ENCODE measurements around the gene PTPRT.

PTPRT gene

GRCh38 chr20:43205699-43206098, 16.0 kb upstream of the PTPRT start:
- no peak overlapping the region for H3K27ac ChIP-seq (ENCODE audit: low read depth, low read length)
- H3K4me3 ChIP-seq (ENCODE audit: low read depth in 1 of 2, low read length in 2 of 2): no peak overlapping the region
- H3K9me3 ChIP-seq (ENCODE audit: control insufficient read depth in 1 of 2, low read length in 2 of 2): no peaks in the 10 kb centered on the region
- no peaks in the 10 kb centered on the region for H3K27me3 ChIP-seq (ENCODE audit: control insufficient read depth in 1 of 2, insufficient read depth in 2 of 2, low read length in 2 of 2)
- no peaks in the 10 kb centered on the region for H3K4me1 ChIP-seq (ENCODE audit: control insufficient read depth in 1 of 2, insufficient read depth in 2 of 2, low read length in 2 of 2)
- no peaks in the 10 kb centered on the region for H3K36me3 ChIP-seq (ENCODE audit: control insufficient read depth in 1 of 2, insufficient read depth in 2 of 2, low read length in 2 of 2)
- H3K9ac ChIP-seq (ENCODE audit: low read depth in 1 of 2, low read length in 2 of 2): no peak overlapping the region

- H3K4me3 ChIP-seq (ENCODE audit: low read depth in 1 of 2, low read length in 2 of 2): no peak overlapping the region
- H3K27ac ChIP-seq (ENCODE audit: low read depth, low read length): no peak overlapping the region
- H3K36me3 ChIP-seq (ENCODE audit: control insufficient read depth in 1 of 2, insufficient read depth in 2 of 2, low read length in 2 of 2): no peaks in the 10 kb centered on the region
- H3K4me1 ChIP-seq (ENCODE audit: control insufficient read depth in 1 of 2, insufficient read depth in 2 of 2, low read length in 2 of 2): no peaks in the 10 kb centered on the region
- no peaks in the 10 kb centered on the region for H3K27me3 ChIP-seq (ENCODE audit: control insufficient read depth in 1 of 2, insufficient read depth in 2 of 2, low read length in 2 of 2)
- H3K9me3 ChIP-seq (ENCODE audit: control insufficient read depth in 1 of 2, low read length in 2 of 2): no peaks in the 10 kb centered on the region
- H3K9ac ChIP-seq (ENCODE audit: low read depth in 1 of 2, low read length in 2 of 2): no peak overlapping the region
Measured at GRCh38 chr20:43202100-43202499, 12.4 kb upstream of the PTPRT start.

- Histone ChIP-seq H3K27me3 (ENCODE audit: control insufficient read depth in 1 of 2, insufficient read depth in 2 of 2, low read length in 2 of 2) (no peaks in the 10 kb centered on the region), H3K9ac (ENCODE audit: low read depth in 1 of 2, low read length in 2 of 2) (no peak overlapping the region), H3K36me3 (ENCODE audit: control insufficient read depth in 1 of 2, insufficient read depth in 2 of 2, low read length in 2 of 2) (no peaks in the 10 kb centered on the region), H3K4me3 (ENCODE audit: low read depth in 1 of 2, low read length in 2 of 2) (no peak overlapping the region), H3K4me1 (ENCODE audit: control insufficient read depth in 1 of 2, insufficient read depth in 2 of 2, low read length in 2 of 2) (no peaks in the 10 kb centered on the region), H3K27ac (ENCODE audit: low read depth, low read length) (no peak overlapping the region), H3K9me3 (ENCODE audit: control insufficient read depth in 1 of 2, low read length in 2 of 2) (no peaks in the 10 kb centered on the region)
Measured at GRCh38 chr20:43198607-43199006, 8.9 kb upstream of the PTPRT start.

DNA sequence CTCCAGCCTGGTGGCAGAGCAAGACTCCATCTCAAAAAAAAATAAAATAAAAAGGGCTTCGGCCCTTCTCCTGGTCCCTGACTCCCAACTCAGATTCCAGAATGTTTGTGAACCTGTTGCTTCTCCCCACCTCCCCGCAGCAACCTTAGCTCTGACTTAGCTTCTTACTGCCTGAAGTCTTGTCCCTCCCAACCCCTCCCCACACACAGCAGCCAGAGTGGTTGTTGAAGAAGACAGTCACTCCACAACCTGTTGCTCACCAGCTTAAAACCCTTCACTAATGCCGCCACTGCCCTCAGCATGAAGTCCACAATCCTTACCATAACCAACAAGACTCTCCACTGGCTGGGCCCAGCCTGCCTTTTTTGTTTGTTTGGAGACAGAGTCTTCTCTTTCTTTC, 6.5 kb upstream of the PTPRT start:
- Histone ChIP-seq H3K27me3 (ENCODE audit: control insufficient read depth in 1 of 2, insufficient read depth in 2 of 2, low read length in 2 of 2) (peaks cover 4 to 10% of the 10 kb centered on the region in 2 donors), H3K4me1 (ENCODE audit: control insufficient read depth in 1 of 2, insufficient read depth in 2 of 2, low read length in 2 of 2) (no peaks in the 10 kb centered on the region), H3K9me3 (ENCODE audit: control insufficient read depth in 1 of 2, low read length in 2 of 2) (no peaks in the 10 kb centered on the region), H3K36me3 (ENCODE audit: control insufficient read depth in 1 of 2, insufficient read depth in 2 of 2, low read length in 2 of 2) (no peaks in the 10 kb centered on the region), H3K4me3 (ENCODE audit: low read depth in 1 of 2, low read length in 2 of 2) (no peak overlapping the region), H3K9ac (ENCODE audit: low read depth in 1 of 2, low read length in 2 of 2) (no peak overlapping the region), H3K27ac (ENCODE audit: low read depth, low read length) (no peak overlapping the region)

GRCh38 chr20:43194137-43194536, 4.4 kb upstream of the PTPRT start:
- Histone ChIP-seq H3K9ac (ENCODE audit: low read depth in 1 of 2, low read length in 2 of 2) (no peak overlapping the region), H3K27ac (ENCODE audit: low read depth, low read length) (no peak overlapping the region), H3K4me3 (ENCODE audit: low read depth in 1 of 2, low read length in 2 of 2) (no peak overlapping the region), H3K4me1 (ENCODE audit: control insufficient read depth in 1 of 2, insufficient read depth in 2 of 2, low read length in 2 of 2) (no peaks in the 10 kb centered on the region), H3K36me3 (ENCODE audit: control insufficient read depth in 1 of 2, insufficient read depth in 2 of 2, low read length in 2 of 2) (no peaks in the 10 kb centered on the region), H3K9me3 (ENCODE audit: control insufficient read depth in 1 of 2, low read length in 2 of 2) (no peaks in the 10 kb centered on the region), H3K27me3 (ENCODE audit: control insufficient read depth in 1 of 2, insufficient read depth in 2 of 2, low read length in 2 of 2) (peaks cover 4 to 23% of the 10 kb centered on the region in 2 donors)

DNA sequence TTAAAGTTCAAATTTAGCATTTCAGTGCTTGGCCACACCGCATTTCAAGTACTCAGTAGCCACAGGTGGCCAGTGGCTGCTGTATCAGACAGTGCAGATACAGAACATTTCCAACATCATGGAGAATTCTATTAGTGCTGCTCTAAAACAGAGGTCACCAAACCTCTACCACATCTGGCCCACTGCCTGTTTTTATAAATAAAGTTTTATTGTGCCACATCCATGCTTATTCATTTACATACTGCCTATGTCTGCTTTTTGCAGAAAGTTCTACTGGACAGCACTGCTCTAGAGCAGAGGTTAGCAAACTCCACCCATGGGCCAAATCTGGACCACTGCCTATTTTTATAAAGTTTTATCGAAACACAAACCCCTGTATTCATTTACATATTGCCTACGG, 3.7 kb upstream of the PTPRT start:
- Histone ChIP-seq H3K27me3 (ENCODE audit: control insufficient read depth in 1 of 2, insufficient read depth in 2 of 2, low read length in 2 of 2) (peaks cover 5 to 24% of the 10 kb centered on the region in 2 donors), H3K4me1 (ENCODE audit: control insufficient read depth in 1 of 2, insufficient read depth in 2 of 2, low read length in 2 of 2) (no peaks in the 10 kb centered on the region)

GRCh38 chr20:43191946-43192863, 2.5 kb upstream of the PTPRT start:
- no peaks in the 10 kb centered on the region for H3K4me1 ChIP-seq (ENCODE audit: control insufficient read depth in 1 of 2, insufficient read depth in 2 of 2, low read length in 2 of 2)
- peaks cover 11 to 30% of the 10 kb centered on the region in 2 donors for H3K27me3 ChIP-seq (ENCODE audit: control insufficient read depth in 1 of 2, insufficient read depth in 2 of 2, low read length in 2 of 2)
- H3K36me3 ChIP-seq (ENCODE audit: control insufficient read depth in 1 of 2, insufficient read depth in 2 of 2, low read length in 2 of 2): no peaks in the 10 kb centered on the region
- no peak overlapping the region for H3K4me3 ChIP-seq (ENCODE audit: low read depth in 1 of 2, low read length in 2 of 2)
- no peaks in the 10 kb centered on the region for H3K9me3 ChIP-seq (ENCODE audit: control insufficient read depth in 1 of 2, low read length in 2 of 2)
- H3K27ac ChIP-seq (ENCODE audit: low read depth, low read length): no peak overlapping the region
- H3K9ac ChIP-seq (ENCODE audit: low read depth in 1 of 2, low read length in 2 of 2): no peak overlapping the region

More for the DNA sequence above, 3.7 kb upstream of the PTPRT start:
- no peak overlapping the region for H3K4me3 ChIP-seq (ENCODE audit: low read depth in 1 of 2, low read length in 2 of 2)
- no peaks in the 10 kb centered on the region for H3K36me3 ChIP-seq (ENCODE audit: control insufficient read depth in 1 of 2, insufficient read depth in 2 of 2, low read length in 2 of 2)
- no peaks in the 10 kb centered on the region for H3K9me3 ChIP-seq (ENCODE audit: control insufficient read depth in 1 of 2, low read length in 2 of 2)
- H3K27ac ChIP-seq (ENCODE audit: low read depth, low read length): no peak overlapping the region
- no peak overlapping the region for H3K9ac ChIP-seq (ENCODE audit: low read depth in 1 of 2, low read length in 2 of 2)

- no peaks in the 10 kb centered on the region for H3K36me3 ChIP-seq (ENCODE audit: control insufficient read depth in 1 of 2, insufficient read depth in 2 of 2, low read length in 2 of 2)
- H3K4me3 ChIP-seq (ENCODE audit: low read depth in 1 of 2, low read length in 2 of 2): no peak overlapping the region
- no peak overlapping the region for H3K27ac ChIP-seq (ENCODE audit: low read depth, low read length)
- no peaks in the 10 kb centered on the region for H3K9me3 ChIP-seq (ENCODE audit: control insufficient read depth in 1 of 2, low read length in 2 of 2)
- H3K9ac ChIP-seq (ENCODE audit: low read depth in 1 of 2, low read length in 2 of 2): no peak overlapping the region
- H3K4me1 ChIP-seq (ENCODE audit: control insufficient read depth in 1 of 2, insufficient read depth in 2 of 2, low read length in 2 of 2): no peaks in the 10 kb centered on the region
- peaks cover 11 to 30% of the 10 kb centered on the region in 2 donors for H3K27me3 ChIP-seq (ENCODE audit: control insufficient read depth in 1 of 2, insufficient read depth in 2 of 2, low read length in 2 of 2)
Measured at GRCh38 chr20:43191143-43191542, 1.4 kb upstream of the PTPRT start.

GRCh38 chr20:43190332-43190953, 737 bp upstream of the PTPRT start:
- Histone ChIP-seq H3K4me3 (ENCODE audit: low read depth in 1 of 2, low read length in 2 of 2) (no peak overlapping the region), H3K27me3 (ENCODE audit: control insufficient read depth in 1 of 2, insufficient read depth in 2 of 2, low read length in 2 of 2) (peaks cover 11 to 30% of the 10 kb centered on the region in 2 donors), H3K9ac (ENCODE audit: low read depth in 1 of 2, low read length in 2 of 2) (no peak overlapping the region), H3K9me3 (ENCODE audit: control insufficient read depth in 1 of 2, low read length in 2 of 2) (no peaks in the 10 kb centered on the region), H3K27ac (ENCODE audit: low read depth, low read length) (no peak overlapping the region), H3K36me3 (ENCODE audit: control insufficient read depth in 1 of 2, insufficient read depth in 2 of 2, low read length in 2 of 2) (no peaks in the 10 kb centered on the region), H3K4me1 (ENCODE audit: control insufficient read depth in 1 of 2, insufficient read depth in 2 of 2, low read length in 2 of 2) (no peaks in the 10 kb centered on the region)

- Histone ChIP-seq H3K27ac (ENCODE audit: low read depth, low read length) (no peak overlapping the region), H3K4me1 (ENCODE audit: control insufficient read depth in 1 of 2, insufficient read depth in 2 of 2, low read length in 2 of 2) (no peaks in the 10 kb centered on the region), H3K4me3 (ENCODE audit: low read depth in 1 of 2, low read length in 2 of 2) (no peak overlapping the region)
Measured at GRCh38 chr20:43188861-43189553, 699 bp downstream of the PTPRT start.

More at GRCh38 chr20:43188861-43189553, 699 bp downstream of the PTPRT start:
- Histone ChIP-seq H3K9ac (ENCODE audit: low read depth in 1 of 2, low read length in 2 of 2) (no peak overlapping the region), H3K36me3 (ENCODE audit: control insufficient read depth in 1 of 2, insufficient read depth in 2 of 2, low read length in 2 of 2) (no peaks in the 10 kb centered on the region), H3K9me3 (ENCODE audit: control insufficient read depth in 1 of 2, low read length in 2 of 2) (no peaks in the 10 kb centered on the region), H3K27me3 (ENCODE audit: control insufficient read depth in 1 of 2, insufficient read depth in 2 of 2, low read length in 2 of 2) (peaks cover 11 to 30% of the 10 kb centered on the region in 2 donors)

Measured in duodenal mucosa (tissue), 2 donors.